Activated naive CD4-positive, alpha-beta T cell treated with anti-CD3 and anti-CD28 coated beads for 36 hours (primary cell): Measurements from ENCODE around the gene TMEM108. TPM values are rescaled to one million over a fixed set of nuclear protein-coding genes. Genes with fewer than 3 reads are reported as not detected.

Experiments used
- CTCF ChIA-PET: fragments of 350-600 bp; sonication (Branson Sonifier 250); formaldehyde crosslinking; loops from one replicate; lab custom pipeline; 2021; ENCODE audit warnings: antibody characterized with exemption; lab: Charles Lee
- DNase-seq: peaks from one replicate; pipeline ENCODE4 v3.0.0-alpha.2; 2020
- H3K27ac Mint-ChIP-seq: one replicate; pipeline ENCODE4 v1.8.0; 2021; ENCODE audit warnings: mild to moderate bottlenecking, mixed read lengths
- H3K27me3 Mint-ChIP-seq: one replicate; pipeline ENCODE4 v1.8.0; 2021; ENCODE audit warnings: low read depth, mixed read lengths
- H3K36me3 Mint-ChIP-seq: one replicate; pipeline ENCODE4 v1.8.0; 2021; ENCODE audit warnings: low read depth, mixed read lengths
- H3K4me1 Mint-ChIP-seq: one replicate; pipeline ENCODE4 v1.8.0; 2021; ENCODE audit warnings: low read depth, mixed read lengths
- H3K4me3 Mint-ChIP-seq: one replicate; pipeline ENCODE4 v1.8.0; 2021; ENCODE audit warnings: mild to moderate bottlenecking, moderate library complexity, mixed read lengths
- H3K9me3 Mint-ChIP-seq: one replicate; pipeline ENCODE4 v1.8.0; 2021; ENCODE audit warnings: mixed read lengths
- intact Hi-C: fragments of 100-400 bp; cut with micrococcal nuclease; formaldehyde crosslinking; loops from one replicate; pipeline ENCODE4 v1.15.1; 2023
- total RNA-seq, 2 experiments: library from RNA; stranded (reverse); gene quantifications; one replicate each; pipeline ENCODE4 v1.2.3, GENCODE V29; 2021

TMEM108 gene
- total RNA-seq, 2 experiments from 2014 or later, result not detected

DNA sequence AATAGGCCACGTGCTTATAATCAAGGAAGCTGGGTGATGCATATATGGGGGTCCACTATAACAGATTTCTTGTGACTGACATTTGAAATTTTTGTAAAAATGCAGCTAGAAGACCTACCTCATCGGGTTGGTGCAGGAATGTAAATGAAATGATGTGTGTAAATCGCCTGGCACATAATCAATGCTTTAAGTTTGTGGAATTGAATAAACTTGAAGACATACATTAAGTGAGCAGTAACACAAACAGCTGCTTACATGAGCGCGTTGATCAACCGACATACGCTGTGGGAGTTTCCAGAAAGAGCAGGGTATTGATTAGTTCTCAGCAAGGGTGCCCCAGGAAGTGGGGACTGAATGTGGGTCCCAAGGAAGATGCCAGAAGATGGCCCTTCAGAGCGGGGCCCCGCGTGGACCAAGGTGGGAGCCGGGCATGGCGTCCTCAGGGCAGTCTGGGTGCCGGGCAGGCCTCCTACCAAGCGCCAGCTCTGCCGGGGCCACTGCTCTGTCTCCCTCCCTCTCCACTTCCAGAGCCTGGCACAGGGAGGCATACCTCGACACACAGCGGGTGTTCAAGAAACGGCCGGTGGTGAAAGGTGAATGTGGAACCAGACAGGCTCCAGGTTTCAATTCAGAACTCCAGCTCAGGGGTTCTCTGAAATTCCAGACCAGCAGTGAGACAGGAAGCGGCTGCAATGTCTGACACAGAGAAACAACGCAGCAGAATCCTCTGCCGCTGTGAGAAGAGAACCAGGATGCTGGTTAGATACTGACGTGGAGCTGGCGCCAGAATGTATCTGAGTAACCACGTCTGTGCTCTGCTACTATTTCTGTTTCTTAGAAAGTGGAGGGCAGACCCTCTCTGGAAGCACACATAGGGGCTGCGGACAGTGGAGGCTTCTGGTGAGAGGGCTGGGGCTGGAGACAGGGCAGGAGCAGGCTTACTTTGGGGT lies 374.3 kb downstream of the TMEM108 start:
- intact Hi-C loops, result no loop called here
- DNase-seq, result no peak
- H3K27ac Mint-ChIP-seq, result no peak overlapping the region
- no peaks in the 10 kb centered on the region for H3K36me3 Mint-ChIP-seq
- H3K4me1 Mint-ChIP-seq, result no peaks in the 10 kb centered on the region
- no peaks in the 10 kb centered on the region for H3K27me3 Mint-ChIP-seq
- H3K9me3 Mint-ChIP-seq, result no peaks in the 10 kb centered on the region
- H3K4me3 Mint-ChIP-seq, result no peak overlapping the region
- CTCF ChIA-PET, result interaction anchor here (0.6 to 1.1 kb wide), 2 partner anchors 22 to 719 kb away, joined by 3 read pairs; no protein-coding TSS in a partner anchor

DNA sequence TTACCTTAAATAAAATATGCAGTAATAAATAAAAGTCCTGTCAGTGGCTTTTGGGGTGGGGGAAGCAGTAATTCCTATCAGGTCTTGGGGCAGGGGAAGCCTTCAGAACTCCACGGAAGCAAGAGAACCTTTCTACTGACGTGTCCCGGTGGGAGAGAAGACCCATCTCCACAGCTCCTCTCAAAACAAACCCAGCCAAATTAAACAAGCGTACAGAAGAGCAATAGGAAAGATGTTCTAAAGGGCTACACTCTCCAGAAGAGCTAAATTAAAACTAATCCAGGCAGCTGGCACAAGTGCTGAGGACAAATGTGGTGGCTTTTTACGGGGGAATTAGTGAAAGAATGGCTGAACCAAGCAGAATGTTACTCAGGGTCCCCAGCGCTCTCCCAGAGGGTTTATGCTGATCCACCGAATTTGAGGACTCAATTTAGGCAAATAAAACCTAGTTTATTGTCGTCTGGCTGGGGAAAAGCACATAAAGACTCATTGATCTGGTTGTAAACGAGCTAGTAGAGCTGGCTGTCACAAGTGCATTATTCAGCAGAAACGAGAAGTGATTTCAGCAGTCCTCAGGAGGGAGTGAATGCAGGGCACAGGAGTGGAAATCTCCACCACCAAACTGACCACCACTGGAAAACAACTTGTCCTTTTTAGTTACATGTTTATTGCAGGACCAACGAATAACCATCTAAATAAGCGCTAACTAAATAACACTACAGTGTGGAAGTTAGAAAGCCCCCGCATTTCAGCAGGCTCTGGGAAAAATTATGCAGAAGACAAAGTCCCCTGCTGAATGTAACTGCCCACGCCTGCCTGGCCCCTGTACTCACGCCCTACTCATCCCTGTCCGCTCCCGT lies 375.2 kb downstream of the TMEM108 start:
- Mint-ChIP-seq H3K9me3 (no peaks in the 10 kb centered on the region), H3K27ac (no peak overlapping the region), H3K4me3 (no peak overlapping the region), H3K4me1 (no peaks in the 10 kb centered on the region), H3K27me3 (no peaks in the 10 kb centered on the region), H3K36me3 (no peaks in the 10 kb centered on the region)
- CTCF ChIA-PET, result interaction anchor here (1.1 kb wide), 1 partner anchor 23 kb away, joined by 3 read pairs; no protein-coding TSS in a partner anchor
- intact Hi-C loops, result no loop called here
- no peak for DNase-seq

GRCh38 chr3:133414021-133414392 lies 375.8 kb downstream of the TMEM108 start:
- Mint-ChIP-seq H3K9me3 (no peaks in the 10 kb centered on the region), H3K4me3 (no peak overlapping the region), H3K36me3 (no peaks in the 10 kb centered on the region), H3K4me1 (no peaks in the 10 kb centered on the region), H3K27me3 (no peaks in the 10 kb centered on the region), H3K27ac (no peak overlapping the region)
- intact Hi-C loops, result no loop called here
- CTCF ChIA-PET, result no interaction called here
- no peak for DNase-seq

GRCh38 chr3:133418361-133418760 lies 380.2 kb downstream of the TMEM108 start:
- CTCF ChIA-PET, result no interaction called here
- H3K36me3 Mint-ChIP-seq, result no peaks in the 10 kb centered on the region
- H3K4me1 Mint-ChIP-seq, result no peaks in the 10 kb centered on the region
- no peak overlapping the region for H3K4me3 Mint-ChIP-seq
- H3K27me3 Mint-ChIP-seq, result peaks cover 2% of the 10 kb centered on the region
- H3K9me3 Mint-ChIP-seq, result no peaks in the 10 kb centered on the region
- intact Hi-C loops, result no loop called here
- DNase-seq, result no peak
- no peak overlapping the region for H3K27ac Mint-ChIP-seq

GRCh38 chr3:133419151-133419909 lies 381.1 kb downstream of the TMEM108 start:
- peaks cover 2% of the 10 kb centered on the region for H3K27me3 Mint-ChIP-seq
- peaks cover 4% of the 10 kb centered on the region for H3K4me1 Mint-ChIP-seq
- no peak for DNase-seq
- CTCF ChIA-PET, result no interaction called here
- H3K4me3 Mint-ChIP-seq, result no peak overlapping the region
- intact Hi-C loops, result no loop called here
- H3K27ac Mint-ChIP-seq, result no peak overlapping the region
- H3K36me3 Mint-ChIP-seq, result no peaks in the 10 kb centered on the region
- H3K9me3 Mint-ChIP-seq, result no peaks in the 10 kb centered on the region

- H3K9me3 Mint-ChIP-seq, result no peaks in the 10 kb centered on the region
- H3K36me3 Mint-ChIP-seq, result no peaks in the 10 kb centered on the region
- no peak overlapping the region for H3K4me3 Mint-ChIP-seq
- peaks cover 4% of the 10 kb centered on the region for H3K4me1 Mint-ChIP-seq
- peaks cover 2% of the 10 kb centered on the region for H3K27me3 Mint-ChIP-seq
- H3K27ac Mint-ChIP-seq, result no peak overlapping the region
- no peak for DNase-seq
- intact Hi-C loops, result loop anchor here (5.0 to 10.0 kb wide), 2 partner anchors 38 to 770 kb away; partner anchors contain the start of gene ACAD11
- CTCF ChIA-PET, result interaction anchor here (0.6 to 1.8 kb wide), 4 partner anchors 23 to 719 kb away, joined by 3 to 6 read pairs (median 5); no protein-coding TSS in a partner anchor
Measured at GRCh38 chr3:133424937-133425869, 387.0 kb downstream of the TMEM108 start.

DNA sequence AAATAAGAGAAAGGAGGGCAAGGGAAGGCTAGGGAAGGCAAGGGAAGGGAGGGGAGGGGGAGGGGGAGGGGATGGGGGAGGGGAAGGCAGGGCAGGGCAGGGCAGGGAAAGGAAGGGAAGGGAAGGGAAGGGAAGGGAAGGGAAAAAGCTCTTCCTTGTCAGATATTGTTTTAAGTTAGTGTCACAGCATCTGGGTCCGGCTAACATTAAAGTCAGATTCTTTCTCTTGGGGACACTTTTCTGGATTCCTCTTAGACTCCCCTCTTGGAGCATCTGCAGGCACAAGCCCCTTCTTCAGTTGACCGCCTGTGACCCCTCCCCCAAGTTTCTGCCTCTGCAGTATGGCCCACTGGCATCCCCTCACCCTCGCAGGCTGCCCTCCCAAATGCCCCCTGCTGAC lies 387.7 kb downstream of the TMEM108 start:
- no peaks in the 10 kb centered on the region for H3K9me3 Mint-ChIP-seq
- no peak overlapping the region for H3K4me3 Mint-ChIP-seq
- intact Hi-C loops, result loop anchor here (10.0 kb wide), 1 partner anchor 771 kb away; the partner anchor contains the start of gene ACAD11
- no peaks in the 10 kb centered on the region for H3K36me3 Mint-ChIP-seq
- CTCF ChIA-PET, result interaction anchor here (0.7 to 1.6 kb wide), 3 partner anchors 23 to 700 kb away, joined by 3 to 6 read pairs (median 5); no protein-coding TSS in a partner anchor
- no peak overlapping the region for H3K27ac Mint-ChIP-seq
- peaks cover 4% of the 10 kb centered on the region for H3K4me1 Mint-ChIP-seq
- DNase-seq, result no peak
- no peaks in the 10 kb centered on the region for H3K27me3 Mint-ChIP-seq

DNA sequence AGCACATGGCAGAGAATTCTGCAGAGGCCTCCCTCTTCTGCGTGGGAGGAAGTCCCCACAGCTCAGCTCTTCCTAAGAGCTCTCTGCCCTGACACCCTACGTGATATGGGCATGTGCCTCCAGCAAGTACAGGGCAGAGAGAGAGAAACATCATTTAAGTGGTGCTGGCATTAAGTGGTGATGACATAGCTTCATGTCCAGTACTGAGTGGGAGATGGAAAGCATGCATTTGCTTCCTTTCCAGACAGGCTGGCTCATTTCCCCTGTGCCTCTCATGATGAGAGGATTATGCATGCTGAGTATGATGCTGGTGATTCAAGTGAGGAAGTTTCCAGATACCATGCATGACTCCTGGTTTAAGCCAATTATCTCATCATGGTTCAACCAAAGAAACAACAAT lies 388.5 kb downstream of the TMEM108 start:
- Mint-ChIP-seq H3K9me3 (no peaks in the 10 kb centered on the region), H3K4me1 (peaks cover 4% of the 10 kb centered on the region)
- CTCF ChIA-PET, result interaction anchor here (0.6 to 1.6 kb wide), 4 partner anchors 22 to 700 kb away, joined by 4 to 6 read pairs (median 4); no protein-coding TSS in a partner anchor

GRCh38 chr3:133428552-133428951 lies 390.4 kb downstream of the TMEM108 start:
- H3K27me3 Mint-ChIP-seq, result no peaks in the 10 kb centered on the region
- no peak overlapping the region for H3K27ac Mint-ChIP-seq
- no peak overlapping the region for H3K4me3 Mint-ChIP-seq
- no peaks in the 10 kb centered on the region for H3K9me3 Mint-ChIP-seq
- no peaks in the 10 kb centered on the region for H3K36me3 Mint-ChIP-seq
- CTCF ChIA-PET, result no interaction called here
- intact Hi-C loops, result loop anchor here (10.0 kb wide), 1 partner anchor 774 kb away; the partner anchor contains the start of gene ACAD11
- H3K4me1 Mint-ChIP-seq, result peaks cover 3% of the 10 kb centered on the region
- DNase-seq, result no peak

More for the DNA sequence above, 388.5 kb downstream of the TMEM108 start:
- intact Hi-C loops, result loop anchor here (10.0 kb wide), 1 partner anchor 772 kb away; the partner anchor contains the start of gene ACAD11
- no peak overlapping the region for H3K4me3 Mint-ChIP-seq
- H3K27ac Mint-ChIP-seq, result no peak overlapping the region
- H3K27me3 Mint-ChIP-seq, result no peaks in the 10 kb centered on the region
- no peak for DNase-seq
- H3K36me3 Mint-ChIP-seq, result no peaks in the 10 kb centered on the region

DNA sequence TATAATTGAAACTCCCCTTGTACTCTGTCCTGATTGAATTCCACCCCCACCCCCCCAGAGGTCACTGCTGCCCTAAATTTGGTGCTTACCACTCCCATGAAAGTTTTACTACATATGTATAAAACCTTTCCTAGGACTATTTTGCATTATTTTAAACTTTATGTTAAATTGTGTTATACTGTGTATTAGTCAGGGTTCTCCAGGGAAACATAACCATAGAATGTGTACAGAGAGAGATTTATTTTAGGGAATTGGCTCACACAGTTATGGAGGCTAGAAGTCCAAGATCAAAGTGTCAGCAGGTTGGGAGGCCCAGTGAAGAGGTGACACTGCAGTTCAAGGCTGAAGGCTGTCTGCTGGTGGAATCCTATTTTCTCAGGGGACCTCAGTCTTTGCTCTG lies 390.9 kb downstream of the TMEM108 start:
- Mint-ChIP-seq H3K4me3 (no peak overlapping the region), H3K4me1 (no peaks in the 10 kb centered on the region), H3K27me3 (no peaks in the 10 kb centered on the region), H3K27ac (no peak overlapping the region), H3K36me3 (no peaks in the 10 kb centered on the region), H3K9me3 (no peaks in the 10 kb centered on the region)
- CTCF ChIA-PET, result no interaction called here
- intact Hi-C loops, result loop anchor here (10.0 kb wide), 1 partner anchor 774 kb away; the partner anchor contains the start of gene ACAD11
- DNase-seq, result no peak

DNA sequence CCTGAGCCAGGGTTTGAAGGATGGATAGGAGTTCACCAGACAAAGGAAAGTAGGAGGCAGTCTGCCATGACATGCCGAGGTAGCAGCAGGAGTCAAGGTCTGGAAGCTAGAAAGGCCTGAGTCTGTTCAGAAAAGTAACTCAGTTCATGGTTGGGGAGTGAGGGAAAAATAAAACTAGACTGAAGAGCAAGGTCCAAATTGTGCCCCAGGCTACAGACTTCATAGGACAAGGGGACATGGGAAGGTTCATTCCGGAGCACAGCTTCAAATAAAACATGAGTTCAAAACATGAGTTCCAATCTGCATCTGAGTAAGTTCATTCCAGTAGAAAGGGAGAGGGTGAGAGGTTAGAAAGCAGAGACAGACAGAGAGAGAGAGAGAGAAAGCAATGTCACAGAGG lies 401.4 kb downstream of the TMEM108 start:
- intact Hi-C loops, result no loop called here
- H3K36me3 Mint-ChIP-seq, result peaks cover 5% of the 10 kb centered on the region
- no peak for DNase-seq
- CTCF ChIA-PET, result no interaction called here
- no peak overlapping the region for H3K4me3 Mint-ChIP-seq
- no peaks in the 10 kb centered on the region for H3K27me3 Mint-ChIP-seq
- H3K9me3 Mint-ChIP-seq, result peaks cover 9% of the 10 kb centered on the region
- no peak overlapping the region for H3K27ac Mint-ChIP-seq
- H3K4me1 Mint-ChIP-seq, result peaks cover 27% of the 10 kb centered on the region
